Muscle of back (tissue), 13 donors: ENCODE data around the gene GPBP1. TPM values are rescaled to one million over a fixed set of nuclear protein-coding genes. Genes with fewer than 3 reads are reported as not detected.
A peak's percentile ranks its signal among the peaks of the same experiment; 100 is the strongest.
"Not testable (repeated sequence)": the region's sequence is repeated elsewhere in the genome, so short reads cannot be mapped to it uniquely, and the experiment has no call there.

Experiments
- DNase-seq, 3 donors: peaks; one replicate each; pipeline versions ENCODE4 v3.0.0 to v3.0.0-alpha.2; 2013
- long read RNA-seq, 9 donors: transcript quantifications; one replicate each; lab custom pipeline, GENCODE V29; 2026
- polyA plus RNA-seq, 10 donors: library from polyadenylated mRNA; unstranded; fragments of 120-200 nt; gene quantifications; one replicate each; pipeline ENCODE4 v1.2.1, GENCODE V29; 2013; ENCODE audit not compliant: insufficient read length in 10 of 10

Gene GPBP1, protein sequence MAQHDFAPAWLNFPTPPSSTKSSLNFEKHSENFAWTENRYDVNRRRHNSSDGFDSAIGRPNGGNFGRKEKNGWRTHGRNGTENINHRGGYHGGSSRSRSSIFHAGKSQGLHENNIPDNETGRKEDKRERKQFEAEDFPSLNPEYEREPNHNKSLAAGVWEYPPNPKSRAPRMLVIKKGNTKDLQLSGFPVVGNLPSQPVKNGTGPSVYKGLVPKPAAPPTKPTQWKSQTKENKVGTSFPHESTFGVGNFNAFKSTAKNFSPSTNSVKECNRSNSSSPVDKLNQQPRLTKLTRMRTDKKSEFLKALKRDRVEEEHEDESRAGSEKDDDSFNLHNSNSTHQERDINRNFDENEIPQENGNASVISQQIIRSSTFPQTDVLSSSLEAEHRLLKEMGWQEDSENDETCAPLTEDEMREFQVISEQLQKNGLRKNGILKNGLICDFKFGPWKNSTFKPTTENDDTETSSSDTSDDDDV
- polyA plus RNA-seq, result 10 to 100 TPM; 68.4 to 98.3 (median 87.1) TPM
- long read RNA-seq, donor 1, full-length matches to known transcripts, result 4 of 4 reads
- long read RNA-seq, donor 1, partial matches to known transcripts, result 0 of 4 reads
- long read RNA-seq, donor 1, other reads (novel, unspliced or antisense), result 0 of 4 reads
- long read RNA-seq, donor 2, full-length matches to known transcripts, result 1 of 8 reads
- long read RNA-seq, donor 2, partial matches to known transcripts, result 7 of 8 reads
- long read RNA-seq, donor 2, other reads (novel, unspliced or antisense), result 0 of 8 reads
- long read RNA-seq, donor 3, result 0 reads
- long read RNA-seq, donor 4, full-length matches to known transcripts, result 6 of 6 reads
- long read RNA-seq, donor 4, partial matches to known transcripts, result 0 of 6 reads
- long read RNA-seq, donor 4, other reads (novel, unspliced or antisense), result 0 of 6 reads
- long read RNA-seq, donor 5, full-length matches to known transcripts, result 2 of 10 reads
- long read RNA-seq, donor 5, partial matches to known transcripts, result 8 of 10 reads
- long read RNA-seq, donor 5, other reads (novel, unspliced or antisense), result 0 of 10 reads
- long read RNA-seq, donor 6, partial matches to known transcripts, result 0 of 3 reads
- long read RNA-seq, donor 6, other reads (novel, unspliced or antisense), result 0 of 3 reads
- long read RNA-seq, donor 7, partial matches to known transcripts, result 13 of 14 reads
- long read RNA-seq, donor 7, other reads (novel, unspliced or antisense), result 0 of 14 reads
- long read RNA-seq, donor 8, partial matches to known transcripts, result 6 of 8 reads
- long read RNA-seq, donor 8, other reads (novel, unspliced or antisense), result 0 of 8 reads
- long read RNA-seq, donor 9, result 0 reads

DNA sequence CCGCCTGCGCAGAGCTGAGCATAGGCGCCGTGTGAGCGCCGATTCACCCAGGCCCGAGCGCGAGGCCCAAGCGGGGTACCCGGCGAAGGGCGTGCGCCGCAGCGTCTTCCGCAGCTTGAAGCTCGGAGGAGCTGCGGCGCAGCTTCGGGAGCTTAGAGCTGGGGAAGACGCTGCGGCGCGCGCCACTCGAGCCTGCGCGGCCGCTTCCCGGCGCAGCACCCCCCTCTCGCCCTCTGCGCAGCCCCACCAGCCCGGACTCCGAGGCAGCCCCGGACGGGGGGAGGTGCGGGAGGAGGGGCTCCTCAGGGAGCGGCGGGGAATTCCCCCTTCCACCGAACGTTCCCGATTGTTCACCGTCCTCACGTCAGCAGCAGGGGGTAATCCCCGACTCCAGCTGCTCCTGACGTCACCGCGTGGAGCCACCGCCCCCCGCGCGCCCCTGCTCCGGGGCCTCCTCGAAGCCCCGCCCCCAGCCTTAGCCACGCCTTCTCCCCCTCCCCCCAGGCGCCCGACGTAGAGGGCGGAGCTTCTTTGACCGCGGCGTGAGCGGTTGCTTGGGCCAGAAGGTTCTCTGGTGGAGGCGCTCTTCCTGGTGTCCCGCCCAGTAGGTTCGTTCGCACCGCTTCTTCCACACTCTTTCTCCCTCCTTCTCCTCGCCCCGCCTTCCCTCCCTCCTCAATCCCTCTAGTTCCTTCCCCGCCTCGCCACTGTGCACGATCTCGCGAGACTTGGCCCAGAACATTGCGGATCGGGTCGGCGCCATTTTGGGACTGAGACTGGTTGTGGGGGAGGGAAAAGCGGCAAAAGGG lies at the start of gene GPBP1:
GPBP1 (plus strand) TSS at position 741 of the 809 bp plus-strand sequence. CDS start 40,072 bp downstream, outside the sequence.
- DNase-seq, result peak; percentile 99 to 100 (median 99)

DNA sequence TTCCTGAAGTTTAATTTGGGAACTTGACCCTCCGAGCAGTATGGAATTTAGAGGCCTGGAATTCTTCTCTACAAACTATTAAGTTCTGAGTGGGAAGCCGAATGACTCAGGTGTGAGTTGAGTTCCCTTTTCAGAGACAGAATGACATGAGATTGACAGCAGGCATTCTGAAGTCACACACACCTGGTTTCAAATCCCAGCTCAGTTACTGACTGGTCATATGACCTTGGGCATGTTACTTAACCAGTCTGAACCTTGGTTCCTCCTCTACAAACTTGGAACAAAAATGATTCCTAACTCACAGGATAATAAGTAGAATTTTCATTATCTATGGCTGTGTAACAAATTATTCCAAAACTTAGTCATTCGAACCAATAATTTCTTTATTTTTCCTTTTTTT lies 45.5 kb upstream of the GPBP1 start:
- no peak for DNase-seq

DNA sequence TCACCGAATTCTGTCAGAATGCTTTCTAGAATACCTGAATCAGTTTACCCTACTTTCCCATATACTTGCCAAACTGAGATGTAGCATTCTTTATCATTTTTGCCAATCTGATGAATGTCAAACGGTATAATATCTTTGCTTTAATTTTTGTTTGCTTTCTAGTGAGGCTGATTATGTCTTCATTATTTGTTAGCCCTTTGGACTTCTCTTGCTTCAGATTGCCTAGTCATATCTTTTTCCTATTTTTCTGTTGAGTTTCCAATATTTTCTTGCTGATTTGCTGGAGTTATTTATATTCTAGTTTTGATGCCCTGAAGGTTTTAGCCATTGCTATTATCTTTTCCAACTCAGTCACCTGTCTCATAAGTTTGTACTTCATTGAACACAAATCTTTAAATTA lies 40.3 kb upstream of the GPBP1 start:
- no peak for DNase-seq

DNA sequence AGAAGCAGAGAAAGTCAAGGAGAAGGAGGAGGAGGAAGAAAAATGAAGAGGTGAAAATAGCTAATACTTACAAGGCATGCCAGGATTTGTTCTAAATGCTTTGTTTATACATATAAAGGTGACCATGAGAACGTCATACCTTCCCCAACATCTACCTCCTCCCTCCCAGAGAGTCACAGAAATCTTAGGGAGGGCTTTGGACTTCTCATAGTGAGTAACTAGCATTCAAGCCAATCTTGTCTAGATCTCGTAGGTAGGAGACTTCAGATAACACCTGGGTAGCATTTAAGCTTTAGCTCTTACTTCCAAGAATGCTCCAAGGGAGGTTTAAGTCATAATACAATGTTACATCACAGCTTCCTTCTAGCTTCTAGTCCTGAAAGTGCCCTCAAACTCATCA lies 36.5 kb upstream of the GPBP1 start:
- DNase-seq, result no peak

- no peak for DNase-seq
These were observed 21.5 kb upstream of the GPBP1 start for GRCh38 chr5:57152316-57152715.

DNA sequence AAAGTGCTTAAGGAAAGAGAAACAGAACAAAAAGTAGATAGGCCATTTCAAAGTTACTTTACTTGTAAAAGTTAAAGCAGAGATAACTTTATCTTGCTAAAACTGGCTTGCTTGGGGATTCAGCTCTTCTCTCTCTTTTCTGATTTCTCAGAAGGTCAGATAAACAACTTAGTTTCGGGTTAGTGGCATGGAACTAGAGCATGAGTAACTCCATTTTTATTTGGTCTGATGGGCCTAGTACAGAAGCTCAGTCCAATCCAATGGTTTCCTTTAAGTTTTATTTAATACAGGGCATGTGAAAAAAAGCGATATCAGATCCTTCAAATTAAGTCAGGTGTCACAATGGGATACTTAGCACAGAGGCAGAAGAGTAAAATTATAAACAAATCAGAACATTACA lies 18.8 kb upstream of the GPBP1 start:
- no peak for DNase-seq

- DNase-seq, result no peak
These were observed 16.7 kb upstream of the GPBP1 start for GRCh38 chr5:57157131-57157530.

- DNase-seq, result no peak
These were observed 16.2 kb upstream of the GPBP1 start for GRCh38 chr5:57157666-57158065.

DNA sequence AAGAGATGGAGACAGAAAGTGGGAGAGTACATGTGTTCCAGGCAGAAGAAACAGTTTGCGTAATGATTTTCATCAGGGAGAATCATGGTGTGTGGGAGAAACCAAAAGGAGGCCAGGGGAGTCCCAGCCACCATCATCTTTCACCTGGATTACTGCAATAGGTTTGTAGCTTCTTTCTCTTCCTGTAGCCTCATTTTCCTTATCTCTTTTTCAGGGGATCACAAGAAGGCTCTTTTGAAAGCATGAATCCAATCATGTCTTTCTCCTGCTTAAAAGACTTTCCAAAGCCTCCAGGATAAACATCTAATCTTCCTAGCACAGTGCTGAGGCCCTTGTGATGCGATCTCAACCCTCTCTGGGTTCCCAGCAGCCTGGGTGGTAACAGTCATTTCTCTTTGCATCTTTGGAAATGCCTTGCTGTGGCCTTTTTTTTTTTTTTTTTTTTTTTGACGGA lies 10.3 kb upstream of the GPBP1 start:
- DNase-seq, result no peak

DNA sequence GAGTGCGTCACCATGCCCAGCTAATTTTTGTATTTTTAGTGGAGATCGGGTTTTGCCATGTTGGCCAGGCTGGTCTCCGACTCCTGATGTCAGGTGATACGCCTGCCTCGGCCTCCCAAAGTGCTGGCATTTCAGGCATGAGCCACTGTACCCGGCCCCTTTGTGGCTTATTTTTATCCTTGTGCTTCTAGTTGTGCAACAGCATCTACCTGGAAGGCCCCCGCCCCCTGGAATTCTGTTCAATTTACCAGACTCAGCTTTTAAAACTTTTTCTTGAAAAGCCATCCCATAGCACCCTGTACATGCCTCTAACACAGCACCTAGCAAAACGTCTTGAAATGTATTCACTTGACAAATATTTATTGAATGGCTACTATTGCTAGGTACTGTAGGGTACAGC lies 9.7 kb upstream of the GPBP1 start:
- DNase-seq, result no peak

DNA sequence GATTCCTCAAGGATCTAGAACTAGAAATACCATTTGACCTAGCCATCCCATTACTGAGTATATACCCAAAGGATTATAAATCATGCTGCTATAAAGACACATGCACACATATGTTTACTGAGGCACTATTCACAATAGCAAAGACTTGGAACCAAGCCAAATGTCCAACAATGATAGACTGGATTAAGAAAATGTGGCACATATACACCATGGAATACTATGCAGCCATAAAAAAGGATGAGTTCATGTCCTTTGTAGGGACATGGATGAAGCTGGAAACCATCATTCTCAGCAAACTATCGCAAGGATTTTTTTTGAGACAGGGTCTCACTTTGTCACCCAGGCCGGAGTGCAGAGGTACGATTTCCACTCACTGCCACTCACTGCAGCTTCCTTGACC lies 8.7 kb upstream of the GPBP1 start:
- DNase-seq, result not testable (repeated sequence)

DNA sequence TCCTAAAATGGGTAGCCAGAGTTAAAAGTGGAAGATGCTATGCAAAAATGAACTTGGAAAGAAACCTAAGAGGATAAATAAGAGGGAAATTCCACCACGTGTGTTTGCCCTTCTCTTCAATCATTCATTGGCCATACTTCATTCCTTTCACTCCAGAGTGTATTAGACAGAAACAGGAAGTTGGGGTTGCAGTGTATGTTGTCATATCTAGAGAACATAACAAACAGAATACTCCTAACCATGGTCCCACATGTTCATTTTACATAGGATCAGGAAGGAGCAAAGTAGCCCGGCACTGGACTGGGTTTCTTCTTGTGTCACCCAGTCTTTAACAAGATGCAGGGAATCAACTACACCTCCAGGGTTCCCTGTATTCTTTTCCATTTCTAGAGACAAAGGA lies 7.6 kb upstream of the GPBP1 start:
- DNase-seq, result no peak

DNA sequence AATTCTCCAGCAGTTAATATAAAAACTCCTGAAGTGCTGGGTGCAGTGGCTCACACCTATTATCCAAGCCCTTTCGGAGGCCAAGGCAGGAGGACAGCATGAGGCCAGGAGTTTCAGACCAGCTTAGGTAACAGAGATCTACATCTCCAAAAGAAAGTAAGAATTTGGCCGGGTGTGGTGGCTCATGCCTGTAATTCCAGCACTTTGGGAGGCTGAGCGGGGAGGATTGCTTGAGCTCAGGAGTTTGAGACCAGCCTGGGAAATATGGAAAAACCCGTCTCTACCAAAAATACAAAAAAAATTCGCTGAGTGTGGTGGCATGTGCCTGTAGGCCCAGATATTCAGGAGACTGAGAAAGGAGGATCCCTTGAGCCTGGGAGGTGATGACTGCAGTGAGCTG lies 6.7 kb upstream of the GPBP1 start:
- DNase-seq, result no peak

- not testable (repeated sequence) for DNase-seq
These were observed 3.7 kb upstream of the GPBP1 start for GRCh38 chr5:57170116-57170515.

GRCh38 chr5:57171816-57172465 lies 1.9 kb upstream of the GPBP1 start:
- DNase-seq, result no peak

- peak; percentile 29 to 75 (median 55) for DNase-seq
These were observed 1.2 kb upstream of the GPBP1 start for GRCh38 chr5:57172466-57173318.

GRCh38 chr5:57174128-57174889 lies 450 bp downstream of the GPBP1 start:
- peak in 2 of 3 donors; percentile 27 to 50 for DNase-seq

DNA sequence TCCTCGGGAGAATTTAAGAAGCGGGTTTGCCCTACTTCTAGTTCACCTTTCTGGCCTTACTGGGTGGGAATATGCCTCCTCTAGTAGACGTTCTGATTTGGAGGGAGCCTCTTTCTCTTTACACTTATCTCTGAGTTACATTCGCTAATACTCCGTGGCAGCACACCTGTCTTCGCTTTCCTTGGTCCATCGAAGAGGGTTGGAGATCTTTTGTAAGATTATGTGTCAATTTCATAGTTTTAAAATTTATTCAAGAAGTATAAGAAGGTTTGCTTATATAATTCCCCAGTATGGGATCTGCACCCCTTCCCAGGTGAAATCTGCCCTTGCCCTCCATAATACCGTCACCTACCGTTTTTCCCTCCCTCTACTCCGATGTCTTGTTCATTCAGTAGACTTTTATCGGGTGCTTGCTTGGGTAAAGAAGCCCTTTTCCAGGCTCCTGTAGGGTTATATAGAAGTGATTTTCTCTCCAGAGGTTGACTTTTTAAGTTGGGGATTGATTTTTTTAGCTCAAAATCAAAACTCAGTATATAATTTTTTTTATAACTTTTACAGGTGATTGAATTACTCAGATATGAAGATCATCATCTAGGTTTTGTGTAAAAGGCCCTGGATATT lies 1.1 kb downstream of the GPBP1 start:
- DNase-seq, result no peak
